HCT116 (cell line): ENCODE measurements around the gene ZNF276. TPM values are rescaled to one million over a fixed set of nuclear protein-coding genes. Genes with fewer than 3 reads are reported as not detected.
"Not testable (repeated sequence)": the region's sequence is repeated elsewhere in the genome, so short reads cannot be mapped to it uniquely, and the experiment has no call there.

Experiments
- ATAC-seq: fragments of 200-7000 bp; cut with Tn5 transposase; 2 replicates; pipeline ENCODE4 v1.9.1; 2020; ENCODE audit warnings: mild to moderate bottlenecking, moderate library complexity
- BruUV-seq: library from RNA; stranded (reverse); fragments of 400-500 nt; replicated peaks from 2 replicates; lab custom pipeline; 2021; lab: Mats Ljungman, UMichigan
- CTCF ChIA-PET: fragments of 300-600 bp; sonication (Branson Sonifier 250); formaldehyde crosslinking; loops from one replicate; lab custom pipeline; 2021; ENCODE audit warnings: antibody characterized with exemption; lab: Charles Lee
- POLR2A ChIA-PET: fragments of 300-600, 350-600 bp; sonication (Branson Sonifier 250); formaldehyde crosslinking; loops from one replicate; lab custom pipeline; 2021; ENCODE audit warnings: antibody characterized with exemption; lab: Charles Lee
- RAD21 ChIA-PET, 2 experiments: fragments of 300-600 bp; sonication (Branson Sonifier 250); formaldehyde crosslinking; loops; one replicate each; lab custom pipeline; 2023; ENCODE audit warnings: low total read pairs in 2 of 2; ENCODE audit not compliant: uncharacterized antibody in 2 of 2, unreplicated experiment in 2 of 2, low non-redundant PET in 1 of 2; lab: Charles Lee
- DNase-seq: peaks from one replicate; pipeline ENCODE4 v3.0.0-alpha.2; 2010; ENCODE audit warnings: low read depth, low spot score
- H2AFZ ChIP-seq: fragments of 200-600 bp; shearing (Covaris generic), sonication (generic); 2 replicates; pipeline ENCODE4 v1.6.1; 2017; ENCODE audit warnings: low read depth, mixed run types, mixed read lengths, antibody characterized with exemption, low read length; ENCODE audit not compliant: poor library complexity, severe bottlenecking
- H3K27ac ChIP-seq: 2 replicates; pipeline ENCODE4 v1.5.1; 2012; ENCODE audit warnings: low read depth, low read length
- H3K27me3 ChIP-seq: fragments of 200-600 bp; sonication (generic); 2 replicates; pipeline ENCODE4 v1.6.1; 2016; ENCODE audit warnings: mixed run types, low read length, mixed read lengths; ENCODE audit not compliant: insufficient read depth
- H3K36me3 ChIP-seq, 2 experiments: fragments of 200-500 bp in 1 of 2; fragments of 200-600 bp in 1 of 2; sonication (Bioruptor generic) in 1 of 2; sonication (generic) in 1 of 2; 2 replicates each; pipeline versions ENCODE4 v1.5.1 to v1.6.1; 2014 to 2016; ENCODE audit warnings: low read length in 2 of 2, inconsistent platforms in 1 of 2, mixed read lengths in 1 of 2, mixed run types in 1 of 2; ENCODE audit not compliant: insufficient read depth in 2 of 2, control insufficient read depth in 1 of 2
- H3K4me1 ChIP-seq, 2 experiments: fragments of 200-600 bp in 1 of 2; sonication (generic) in 1 of 2; 2 replicates each; pipeline versions ENCODE4 v1.5.1 to v1.6.1; 2012 to 2017; ENCODE audit warnings: low read length in 2 of 2, inconsistent platforms in 1 of 2, mild to moderate bottlenecking in 1 of 2, mixed read lengths in 1 of 2, mixed run types in 1 of 2, moderate library complexity in 1 of 2; ENCODE audit not compliant: insufficient read depth in 2 of 2, control insufficient read depth in 1 of 2
- H3K4me2 ChIP-seq: fragments of 200-600 bp; sonication (generic); 2 replicates; pipeline ENCODE4 v1.6.1; 2017; ENCODE audit warnings: mixed run types, low read length, mixed read lengths
- H3K4me3 ChIP-seq, 2 experiments: fragments of 200-600 bp in 1 of 2; sonication (generic) in 1 of 2; replicated peaks in 1 of 2; 2 replicates each; pipeline ENCODE4 v1.5.1; 2011 to 2016; ENCODE audit warnings: low read length in 2 of 2, control low read depth in 1 of 2, low read depth in 1 of 2, mild to moderate bottlenecking in 1 of 2, mixed read lengths in 1 of 2, mixed run types in 1 of 2
- H3K79me2 ChIP-seq: fragments of 200-600 bp; sonication (generic); 2 replicates; pipeline ENCODE4 v1.6.1; 2017; ENCODE audit warnings: mild to moderate bottlenecking, mixed run types, low read length, moderate library complexity, mixed read lengths; ENCODE audit not compliant: insufficient read depth
- H3K9ac ChIP-seq: fragments of 200-600 bp; sonication (generic); 2 replicates; pipeline ENCODE4 v1.6.1; 2016; ENCODE audit warnings: low read length, mixed read lengths
- H3K9me2 ChIP-seq: fragments of 200-600 bp; sonication (generic), shearing (Covaris generic); 2 replicates; pipeline ENCODE4 v1.6.1; 2017; ENCODE audit warnings: mixed run types, mild to moderate bottlenecking, moderate library complexity; ENCODE audit not compliant: insufficient read depth
- H3K9me3 ChIP-seq, 2 experiments: fragments of 200-500 bp in 1 of 2; fragments of 200-600 bp in 1 of 2; sonication (Bioruptor generic) in 1 of 2; sonication (generic) in 1 of 2; 2 replicates each; pipeline ENCODE4 v1.6.1; 2014 to 2017; ENCODE audit warnings: low read length in 2 of 2, mixed read lengths in 2 of 2, inconsistent platforms in 1 of 2, low read depth in 1 of 2, mild to moderate bottlenecking in 1 of 2, mixed run types in 1 of 2, moderate library complexity in 1 of 2; ENCODE audit not compliant: control insufficient read depth in 1 of 2, insufficient read depth in 1 of 2
- H4K20me1 ChIP-seq: fragments of 200-600 bp; sonication (generic), shearing (Covaris generic); 2 replicates; pipeline ENCODE4 v1.6.1; 2017; ENCODE audit warnings: mixed run types, mild to moderate bottlenecking, moderate library complexity; ENCODE audit not compliant: insufficient read depth
- CBX3 ChIP-seq: IDR thresholded peaks from 2 replicates; pipeline ENCODE4 v1.6.1; 2012; ENCODE audit warnings: low read depth
- ELF1 ChIP-seq: IDR thresholded peaks from 2 replicates; pipeline ENCODE4 v1.6.1; 2012; ENCODE audit warnings: low read depth, borderline replicate concordance
- EZH2 ChIP-seq: fragments of 200-600 bp; sonication (generic); IDR thresholded peaks from 2 replicates; pipeline ENCODE4 v1.6.1; 2017; ENCODE audit warnings: antibody characterized with exemption, mixed run types
- TCF7L2 ChIP-seq: IDR thresholded peaks from 2 replicates; pipeline ENCODE4 v1.7.0; 2011; ENCODE audit warnings: borderline replicate concordance, inconsistent platforms; ENCODE audit not compliant: insufficient read depth, insufficient read length; ENCODE audit errors: extremely low read depth
- intact Hi-C: fragments of 100-400 bp; cut with micrococcal nuclease; formaldehyde crosslinking; loops from 2 replicates; pipeline ENCODE4 v1.10.0; 2022
- total RNA-seq: library from RNA; stranded (reverse); gene quantifications from one replicate; pipeline ENCODE4 v1.2.1, GENCODE V29; 2021; ENCODE audit not compliant: unreplicated experiment

Gene ZNF276
- total RNA-seq, 1 experiment from 2014 or later = 49.9 TPM

GRCh38 chr16:89783952-89784351, 62.6 kb downstream of the ZNF276 start:
- DNase-seq, RAD21 ChIA-PET, H3K9me2 ChIP-seq, H3K27ac ChIP-seq, POLR2A ChIA-PET, BruUV-seq, H3K4me2 ChIP-seq, H3K27me3 ChIP-seq, H2AFZ ChIP-seq, intact Hi-C loops, H3K4me1 ChIP-seq, H4K20me1 ChIP-seq, H3K4me3 ChIP-seq, H3K9me3 ChIP-seq, H3K9ac ChIP-seq, ATAC-seq: not testable (repeated sequence)
- CTCF ChIA-PET = interaction anchor here (0.7 kb wide), 1 partner anchor 10 kb away, joined by 4 read pairs; no protein-coding TSS in a partner anchor
- peaks cover 59 to 73% of the 10 kb centered on the region in 2 experiments for H3K36me3 ChIP-seq
- peaks cover 46% of the 10 kb centered on the region for H3K79me2 ChIP-seq

GRCh38 chr16:89784406-89784805, 63.1 kb downstream of the ZNF276 start:
- Histone ChIP-seq H3K27me3 (no peaks in the 10 kb centered on the region), H4K20me1 (0 out of 2 replicates have a peak, but pooled peaks cover 5% of the 10 kb centered on the region), H3K9me3 (no peaks in the 10 kb centered on the region), H3K9me2 (no peaks in the 10 kb centered on the region), H3K4me1 (no peaks in the 10 kb centered on the region), H3K9ac (no peak overlapping the region), H3K79me2 (peaks cover 49% of the 10 kb centered on the region), H3K4me2 (no peak overlapping the region), H3K36me3 (peaks cover 58 to 73% of the 10 kb centered on the region in 2 experiments), H3K27ac (no peak overlapping the region), H2AFZ (no peak overlapping the region), H3K4me3 (no peak overlapping the region)
- BruUV-seq = no TSS peak
- DNase-seq (no peak), ATAC-seq (peak; percentile 26; the same call in 1 of the 2 replicates)
- POLR2A ChIA-PET = no interaction called here
- TF ChIP-seq TCF7L2 (no peak), CBX3 (no peak), EZH2 (no peak), ELF1 (no peak)
- intact Hi-C loops = no loop called here
- CTCF ChIA-PET = interaction anchor here (0.7 kb wide), 1 partner anchor 9 kb away, joined by 4 read pairs; no protein-coding TSS in a partner anchor
- RAD21 ChIA-PET = no interaction called here
